ENCODE measurements around the gene CERKL.

CERKL gene

DNA sequence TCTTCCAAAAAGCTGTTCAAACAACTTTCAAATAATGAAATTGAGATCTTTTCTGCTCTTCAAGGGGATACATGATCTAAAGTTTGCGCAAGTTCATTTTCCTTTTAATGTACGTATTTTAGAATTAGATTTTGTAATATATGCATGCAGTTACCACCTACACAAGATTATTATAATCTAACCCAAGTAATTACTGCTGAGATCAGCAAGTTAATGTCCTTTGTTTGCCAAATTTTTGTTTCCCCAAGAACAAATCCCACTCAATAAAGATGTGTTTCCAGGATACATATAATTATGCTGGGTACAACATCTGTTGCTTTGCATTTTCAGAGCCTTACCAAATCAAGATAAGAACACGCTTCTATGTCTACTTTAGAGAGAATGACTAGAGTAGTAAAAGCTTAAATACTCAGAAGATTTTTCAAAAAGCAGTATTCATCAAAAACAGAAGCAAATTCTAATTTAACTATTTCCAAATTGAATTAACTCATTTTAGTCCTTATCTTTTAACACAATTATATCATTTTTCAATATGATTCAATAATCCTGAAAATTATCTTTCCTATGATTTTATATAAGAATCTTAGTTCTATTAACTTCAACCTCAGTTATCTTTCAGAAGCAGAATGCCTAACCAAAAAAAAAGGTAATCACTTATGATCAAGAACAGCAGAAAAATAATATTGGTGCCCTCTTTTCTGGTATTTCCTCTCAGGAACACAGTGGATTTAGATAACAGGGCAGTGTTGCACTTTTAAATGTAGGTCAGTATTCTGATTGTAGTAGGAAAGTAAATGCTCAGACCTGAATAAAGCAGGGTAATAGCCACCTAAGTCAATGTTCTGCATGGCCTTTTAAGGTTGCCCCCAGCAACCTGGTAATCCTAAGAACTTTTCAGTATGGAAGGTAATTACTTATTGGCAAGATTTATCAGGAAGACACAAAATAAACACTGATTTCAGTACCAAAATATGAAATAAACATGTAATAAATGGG, 28.0 kb downstream of the CERKL start:
- no peak for DNase-seq (ENCODE audit: low read depth)

DNA sequence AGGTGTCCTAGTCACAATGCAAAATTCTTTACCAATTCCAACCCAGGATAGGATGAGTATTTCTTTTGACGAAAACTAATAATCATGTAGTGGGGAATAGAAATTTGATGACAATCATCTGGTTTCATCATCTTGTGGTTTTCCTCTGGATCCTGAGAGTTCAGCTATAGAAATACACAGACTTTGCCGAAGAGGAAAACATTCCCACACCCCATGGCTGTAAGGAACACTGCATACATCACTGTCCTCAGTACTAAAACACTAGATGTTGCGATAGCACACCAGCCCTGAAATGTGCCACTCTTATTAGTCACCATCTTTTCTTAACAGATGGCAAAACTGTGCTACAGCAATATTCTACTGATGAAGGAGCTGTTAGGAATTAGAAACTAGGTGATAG, 29.4 kb downstream of the CERKL start:
- no peak for DNase-seq (ENCODE audit: low read depth)

DNA sequence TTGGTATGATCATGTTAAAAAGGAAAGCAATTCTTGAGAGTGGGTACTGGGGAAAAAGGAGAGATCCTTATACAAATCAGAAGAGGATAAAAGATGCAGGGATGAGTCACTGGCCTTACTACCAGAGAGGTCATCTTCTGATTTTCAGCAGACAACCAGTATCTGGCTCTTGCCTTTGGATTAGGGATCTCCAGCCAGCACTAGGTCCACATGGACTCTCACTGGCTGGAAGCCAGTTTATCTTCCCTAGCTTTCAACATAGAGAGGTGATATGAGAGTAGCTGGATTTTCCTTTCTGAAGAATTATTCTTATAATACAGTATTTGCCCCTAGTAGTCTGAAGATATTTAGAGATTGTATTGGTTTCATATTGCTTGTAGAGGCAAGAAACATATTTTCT, 30.2 kb downstream of the CERKL start:
- DNase-seq (ENCODE audit: low read depth): no peak

DNA sequence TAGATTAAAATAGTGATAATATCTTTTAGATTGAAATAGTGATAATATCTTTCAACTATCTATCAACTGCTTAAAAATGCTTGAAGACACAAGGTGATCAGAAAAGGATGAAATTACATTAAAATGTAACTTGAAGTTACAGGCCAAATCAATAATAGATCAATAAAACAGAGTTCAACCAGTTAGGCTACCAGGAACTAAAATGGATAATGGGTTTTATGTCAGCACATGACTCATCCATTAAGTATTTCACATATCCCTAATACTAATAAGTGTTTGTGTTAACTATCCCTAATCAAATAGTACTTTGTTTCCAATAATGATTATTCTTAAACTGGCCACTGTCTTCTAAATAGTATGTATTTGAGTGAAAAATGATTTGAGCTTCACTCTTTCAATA, 33.7 kb downstream of the CERKL start:
- no peak for DNase-seq (ENCODE audit: low read depth)

DNA sequence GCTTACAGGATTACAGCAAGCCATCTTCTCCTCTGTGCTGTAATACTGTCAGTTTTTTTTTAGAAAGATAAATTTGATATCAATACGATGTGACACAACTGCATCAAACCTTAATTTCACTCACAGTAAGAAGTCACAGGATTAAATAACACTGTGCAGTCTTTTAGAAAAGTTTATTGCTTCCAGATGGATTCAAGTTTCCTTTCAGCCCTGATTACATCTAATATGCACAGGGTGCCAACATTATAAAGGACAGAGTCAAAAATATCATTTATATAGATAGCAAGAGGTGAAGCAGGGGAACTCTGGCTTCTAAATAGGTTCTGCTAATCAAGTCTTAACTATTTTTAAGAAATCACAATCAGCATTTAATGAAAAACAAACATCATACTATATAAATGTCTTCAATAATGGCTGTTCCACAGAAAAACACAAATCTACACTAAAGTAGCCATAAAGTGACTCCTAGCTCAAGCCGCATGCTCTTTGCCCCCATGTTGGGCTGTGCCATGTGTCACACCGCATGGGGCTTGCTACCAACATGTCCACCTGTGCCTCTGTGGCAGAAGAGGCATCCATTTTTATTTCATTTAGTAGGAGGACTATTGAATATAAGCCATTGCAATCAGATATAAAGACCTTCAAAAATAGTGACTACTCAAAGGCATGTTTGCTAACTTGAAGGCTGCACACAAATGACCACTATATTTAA, 35.0 kb downstream of the CERKL start:
- no peak for DNase-seq (ENCODE audit: low read depth)

DNA sequence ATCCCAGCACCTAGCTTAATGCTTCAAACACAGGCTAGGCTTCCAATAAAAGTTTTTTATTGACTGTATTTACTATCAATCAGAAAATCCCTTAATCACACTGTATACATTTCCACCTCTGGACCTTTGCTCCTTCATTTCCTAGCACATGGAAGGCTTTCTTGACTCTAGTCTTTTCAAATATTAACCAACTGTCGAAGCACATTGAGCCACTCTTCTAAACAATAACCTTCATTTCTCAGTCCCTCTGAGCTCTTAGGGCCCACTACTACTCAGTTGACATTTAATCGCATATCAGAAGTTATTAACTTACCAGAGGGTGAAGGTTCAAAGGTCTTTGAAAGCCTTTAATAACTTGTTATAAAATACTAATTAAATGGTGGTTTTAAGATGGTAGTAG, 37.4 kb downstream of the CERKL start:
- DNase-seq (ENCODE audit: low read depth): no peak

DNA sequence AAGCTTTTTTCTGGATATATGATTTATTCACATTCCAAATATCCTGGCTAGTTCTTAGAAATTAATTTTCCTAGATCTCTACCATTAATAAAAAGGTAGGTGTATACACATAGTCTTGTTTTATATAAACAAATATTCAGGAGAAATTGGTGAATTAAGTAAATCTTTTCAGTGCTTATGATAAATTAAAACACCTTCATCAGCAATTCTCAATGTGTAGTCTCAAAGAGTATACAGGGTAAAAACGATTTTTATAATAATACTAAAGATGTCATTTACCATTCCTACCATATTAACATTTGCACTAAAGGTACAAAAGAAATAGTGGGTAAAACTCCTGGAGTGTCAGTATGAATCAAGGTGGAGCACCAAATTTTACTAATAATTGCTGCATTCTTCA, 40.2 kb downstream of the CERKL start:
- no peak for DNase-seq (ENCODE audit: low read depth)

DNA sequence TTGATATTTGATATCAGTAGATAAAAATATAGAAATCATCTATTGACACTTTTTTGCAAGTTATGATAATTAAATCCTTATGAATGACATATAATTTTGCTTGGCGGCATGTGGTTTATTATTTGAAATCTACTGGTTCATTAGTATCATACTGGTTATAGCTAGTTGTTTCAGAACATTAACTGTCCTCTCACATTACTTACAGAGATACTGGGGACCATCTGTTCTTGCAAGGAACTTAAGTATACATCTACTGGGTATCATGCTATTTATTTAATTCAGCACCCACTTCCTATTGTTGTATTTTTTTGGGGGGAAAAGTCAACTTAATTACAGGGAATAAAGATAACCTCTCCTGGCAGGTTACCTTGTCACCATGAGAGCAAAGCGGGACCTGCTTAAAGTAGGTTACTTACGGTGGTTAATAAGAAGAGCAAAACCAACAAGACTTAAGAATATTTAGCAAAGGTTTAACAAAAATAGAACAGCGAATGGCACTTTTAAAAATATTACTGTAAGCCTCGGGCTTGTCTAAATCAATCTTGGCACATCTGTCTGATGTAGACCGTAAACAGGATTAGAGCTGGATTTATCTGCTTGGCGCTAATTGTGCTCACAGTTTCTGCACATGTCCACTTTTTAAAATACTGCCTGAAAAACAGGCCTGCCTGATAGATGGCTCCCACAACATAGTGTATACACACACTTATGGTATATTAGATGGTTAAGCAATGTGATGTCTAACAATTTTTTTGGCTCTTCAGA, 41.8 kb downstream of the CERKL start:
- no peak for DNase-seq (ENCODE audit: low read depth)

DNA sequence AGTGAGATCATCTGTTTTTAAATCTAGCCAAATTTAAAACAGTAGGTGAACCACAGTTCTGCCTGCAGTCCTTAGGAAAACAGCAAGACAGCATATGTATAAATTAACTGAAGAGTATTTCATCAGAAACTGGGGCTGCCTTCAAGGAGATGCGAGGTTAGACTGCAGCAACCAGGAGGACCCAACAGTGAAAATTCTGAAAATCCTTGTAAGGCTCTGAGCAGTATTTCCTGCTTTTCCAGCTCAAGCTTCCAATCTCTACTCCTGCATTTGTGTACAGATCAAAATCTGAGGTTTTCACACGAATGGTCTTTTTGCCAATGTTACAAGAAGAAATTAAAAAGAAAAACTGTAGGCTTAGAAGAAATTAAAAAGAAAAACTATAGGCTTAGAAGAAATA, 43.7 kb downstream of the CERKL start:
- DNase-seq (ENCODE audit: low read depth): no peak

DNA sequence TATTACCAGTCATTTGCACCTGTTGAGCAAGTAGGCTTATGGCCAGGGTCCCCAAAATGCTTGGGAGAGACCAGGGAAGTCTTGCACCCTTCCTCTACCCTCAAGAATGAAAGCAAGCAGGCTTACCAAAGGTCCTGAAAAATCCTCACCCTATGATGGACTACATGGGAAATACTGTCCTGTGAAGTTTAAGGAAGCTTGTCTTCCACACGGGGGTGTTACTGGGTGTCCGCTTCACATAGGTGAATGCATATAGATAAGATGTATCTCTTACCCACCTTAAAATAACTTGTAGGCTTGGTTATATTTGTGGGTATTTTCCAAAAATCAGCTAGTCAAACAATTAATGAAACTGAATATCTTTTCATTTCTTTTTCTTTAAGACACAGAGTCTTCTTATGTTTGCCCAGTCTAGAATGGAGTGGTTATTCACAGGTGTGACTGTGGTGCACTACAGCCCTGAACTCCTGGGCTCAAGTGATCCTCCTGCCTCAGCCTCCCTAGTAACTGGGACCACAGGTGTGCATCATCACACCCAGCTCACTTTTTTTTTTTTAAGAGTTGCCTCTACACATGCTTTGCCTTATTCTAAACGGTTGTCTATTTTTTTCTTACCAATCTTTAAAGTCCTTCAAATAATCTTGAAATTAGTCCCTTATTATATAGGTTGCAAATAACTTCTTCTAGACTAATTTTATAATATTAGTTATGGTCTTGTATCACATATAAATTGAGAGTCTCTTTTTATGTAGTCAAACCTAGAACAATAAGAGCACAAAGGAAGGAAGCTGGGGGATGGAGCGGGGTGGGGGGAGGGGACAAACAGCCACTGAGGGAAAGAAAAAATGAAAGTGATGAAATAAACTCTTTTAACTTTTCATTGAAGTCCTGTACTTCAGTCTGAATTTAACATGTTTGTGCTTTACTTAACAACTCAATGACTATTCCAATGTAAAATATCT, 49.0 kb downstream of the CERKL start:
- no peak for DNase-seq (ENCODE audit: low read depth)

DNA sequence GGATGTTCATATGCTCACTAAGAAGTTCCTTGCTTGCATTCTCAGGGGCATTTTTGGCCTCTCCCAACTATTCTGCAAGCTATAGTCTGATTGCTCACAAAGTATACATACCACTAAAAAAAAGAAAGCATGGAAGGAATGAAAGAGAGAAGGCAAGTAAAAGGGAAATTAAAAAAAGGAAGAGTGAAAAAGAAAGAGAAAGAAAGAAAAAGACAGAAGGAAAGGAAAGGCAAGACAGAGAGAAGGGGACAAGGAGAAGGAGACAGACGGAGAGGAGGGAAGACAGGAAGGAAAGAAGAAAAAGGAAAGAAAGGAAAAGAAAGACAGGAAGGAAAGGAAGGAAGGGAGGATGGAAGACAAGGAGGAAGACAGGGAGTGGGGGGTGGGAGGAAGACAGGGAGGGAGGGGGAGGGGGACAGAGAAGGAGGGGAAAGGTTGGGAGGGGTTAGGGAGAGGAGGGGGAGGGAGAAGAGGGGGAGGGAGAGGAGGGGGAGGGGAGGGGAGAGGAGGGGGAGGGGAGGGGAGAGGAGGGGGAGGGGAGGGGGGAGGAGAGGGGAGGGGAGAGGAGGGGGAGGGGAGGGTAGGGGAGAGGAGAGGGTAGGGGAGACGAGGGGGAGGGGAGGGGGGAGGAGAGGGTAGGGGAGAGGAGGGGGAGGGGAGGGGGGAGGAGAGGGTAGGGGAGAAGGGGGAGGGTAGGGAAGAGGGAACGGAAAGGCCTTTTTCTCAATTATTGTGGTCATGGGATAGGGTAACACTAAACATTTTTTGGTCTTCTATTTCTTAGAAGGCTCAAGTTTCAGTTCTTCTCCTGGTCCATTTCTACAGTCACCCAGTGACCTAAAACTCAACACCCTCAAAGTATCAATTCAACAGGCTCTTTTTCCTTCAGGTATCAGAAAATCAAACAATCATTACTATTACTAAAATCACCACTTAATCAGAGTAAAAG, 50.7 kb downstream of the CERKL start:
- DNase-seq (ENCODE audit: low read depth): no peak

DNA sequence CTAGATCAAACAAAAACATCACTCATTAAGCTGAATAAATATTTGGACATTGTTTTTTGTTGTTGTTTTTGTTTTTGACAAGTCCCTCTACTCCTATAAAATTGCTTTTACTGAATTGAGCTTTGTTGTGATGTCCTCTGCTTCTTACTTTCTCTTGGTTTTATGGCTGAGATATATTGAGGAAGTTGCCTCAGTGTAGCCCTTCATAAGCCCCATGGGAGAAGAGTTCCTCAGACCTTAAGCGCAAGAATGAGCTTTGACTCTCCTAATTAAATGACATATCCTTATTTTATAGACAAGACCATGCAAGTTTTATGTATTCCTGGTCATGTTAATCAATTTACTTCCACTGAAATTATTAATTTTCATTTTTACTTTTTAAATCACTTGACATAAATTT, 54.9 kb downstream of the CERKL start:
- no peak for DNase-seq (ENCODE audit: low read depth)

DNA sequence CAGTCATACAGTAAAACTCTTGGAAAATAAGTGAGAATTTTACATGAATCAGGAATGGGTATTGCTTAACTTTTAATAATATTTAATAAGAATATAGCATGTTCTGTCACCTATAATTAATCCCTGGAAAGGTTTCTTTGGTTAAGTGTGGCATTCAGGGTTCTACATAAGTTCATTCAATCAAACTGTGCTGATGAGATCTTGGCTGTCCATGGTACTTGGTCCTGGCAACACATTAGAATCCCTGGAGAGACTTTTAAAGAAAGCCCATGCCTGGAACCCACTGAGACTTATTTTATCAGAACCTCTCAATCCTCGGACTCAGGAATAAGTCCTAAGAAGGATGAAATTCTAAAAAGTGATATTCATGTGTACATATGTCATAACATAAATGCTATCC, 60.3 kb downstream of the CERKL start:
- DNase-seq (ENCODE audit: low read depth): no peak

DNA sequence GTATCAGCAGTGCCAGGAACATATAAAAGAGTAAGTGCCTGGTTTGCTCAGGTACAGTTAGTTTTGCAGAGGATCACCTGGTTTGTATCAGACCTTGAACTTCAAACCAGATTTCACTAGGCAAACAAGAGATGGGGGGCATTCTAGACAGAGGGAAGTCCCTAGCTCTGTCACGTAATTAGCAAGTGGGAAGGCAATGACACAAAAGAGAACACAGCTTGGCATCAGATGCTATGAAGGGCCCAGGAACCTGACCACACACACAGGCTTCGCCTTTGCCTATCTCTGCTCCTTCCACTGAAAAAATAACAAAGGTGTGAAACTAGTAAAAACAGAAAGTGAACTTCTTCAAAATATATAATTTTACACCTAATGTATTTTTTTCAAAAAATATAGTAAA, 62.6 kb downstream of the CERKL start:
- DNase-seq (ENCODE audit: low read depth): no peak

DNA sequence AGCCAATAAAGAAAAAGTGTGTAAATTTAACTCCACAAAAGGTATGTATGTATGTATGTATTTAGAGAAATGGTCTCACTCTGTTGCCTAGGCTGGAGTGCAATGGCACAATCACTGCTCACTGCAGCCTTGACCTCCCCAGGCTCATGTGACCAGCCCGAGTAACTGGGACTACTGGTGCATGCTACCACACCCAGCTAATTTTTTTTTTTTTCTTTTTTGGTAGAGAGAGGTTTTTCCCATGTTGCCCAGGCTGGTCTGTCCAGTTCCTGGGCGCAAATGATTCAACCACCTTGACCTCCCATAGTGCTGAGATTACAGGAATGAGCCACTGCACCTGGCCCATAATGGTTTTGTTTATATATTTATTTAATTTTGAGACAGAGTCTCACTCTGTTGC, 67.1 kb downstream of the CERKL start:
- no peak for DNase-seq (ENCODE audit: low read depth)

DNA sequence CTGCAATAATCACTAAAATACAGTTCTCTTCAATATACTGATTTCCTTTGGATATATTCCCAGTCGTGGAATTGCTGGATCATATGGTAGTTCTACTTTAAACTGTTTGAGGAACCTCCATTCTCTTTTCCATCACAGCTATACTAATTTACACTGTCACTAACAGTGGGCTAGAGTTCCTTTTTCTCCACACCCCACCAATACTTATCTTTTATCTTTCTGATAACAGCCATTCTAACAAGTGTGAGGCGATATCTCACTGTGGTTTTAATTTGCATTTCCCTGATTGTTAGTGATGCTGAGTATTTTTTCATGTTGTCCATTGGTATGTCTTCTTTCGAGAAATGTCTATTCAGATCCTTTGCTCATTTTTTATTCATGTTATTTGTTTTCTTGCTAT, 68.4 kb downstream of the CERKL start:
- DNase-seq (ENCODE audit: low read depth): no peak

DNA sequence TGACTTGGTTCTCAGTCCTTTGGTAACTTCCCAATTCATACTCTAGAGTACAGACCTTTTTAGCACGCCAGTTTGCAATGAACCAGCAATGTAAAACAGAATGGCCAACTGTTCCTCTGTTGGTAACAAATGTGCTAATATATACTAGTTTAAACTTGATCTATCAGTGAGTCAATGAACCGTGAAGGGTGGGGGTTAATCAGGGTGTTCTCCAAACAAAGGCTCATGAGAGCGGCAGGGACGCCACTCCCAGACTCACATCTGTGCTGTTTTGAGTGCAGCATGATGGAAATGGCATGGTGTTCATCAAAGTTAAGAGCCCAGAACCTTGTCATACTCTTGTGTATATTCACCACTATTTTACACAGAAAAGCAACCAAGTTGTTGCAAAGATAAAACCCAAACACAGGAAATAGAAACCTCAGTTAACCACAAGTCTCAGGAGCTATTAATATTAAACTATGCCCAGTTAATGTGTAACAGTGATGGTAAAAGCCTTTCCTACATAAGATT, 70.3 kb downstream of the CERKL start:
- DNase-seq (ENCODE audit: low read depth): no peak

DNA sequence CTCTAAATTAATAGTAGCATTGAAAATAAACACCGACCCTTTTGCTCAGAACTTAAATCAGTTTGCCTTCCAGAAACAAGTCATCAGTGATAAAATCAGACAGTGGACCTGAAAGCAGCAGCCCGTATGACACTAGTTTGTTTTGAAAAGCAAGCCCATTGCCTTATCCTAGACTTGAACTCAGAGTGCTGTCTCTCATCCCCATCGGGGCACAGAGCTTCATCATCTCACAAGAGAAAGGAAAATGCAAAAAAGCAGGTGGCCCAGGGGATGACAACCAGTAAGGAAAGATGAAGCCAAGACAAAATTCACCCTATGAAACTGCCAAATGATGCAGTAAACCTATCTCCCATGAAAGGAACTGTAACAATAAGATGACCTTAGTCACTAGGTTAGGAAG, 71.2 kb downstream of the CERKL start:
- no peak for DNase-seq (ENCODE audit: low read depth)

DNA sequence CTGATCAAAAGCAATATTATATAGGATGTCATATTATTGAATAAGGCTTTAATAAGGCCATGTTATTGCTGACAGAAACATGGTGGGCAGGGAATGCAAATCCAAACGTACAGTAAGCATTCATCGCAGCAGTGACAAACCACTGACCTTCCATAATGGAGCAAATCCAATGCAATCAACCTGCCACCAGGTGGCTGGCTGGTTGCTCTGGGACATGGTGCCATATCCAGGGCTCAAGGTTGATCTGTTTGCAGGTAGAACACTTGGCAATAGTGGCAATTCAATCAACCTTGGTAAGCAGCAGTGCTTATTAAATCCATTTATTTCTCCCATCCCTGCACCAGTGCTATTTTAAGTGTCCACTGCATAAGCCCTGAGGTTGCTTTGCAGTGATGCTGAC, 75.4 kb downstream of the CERKL start:
- DNase-seq (ENCODE audit: low read depth): no peak

DNA sequence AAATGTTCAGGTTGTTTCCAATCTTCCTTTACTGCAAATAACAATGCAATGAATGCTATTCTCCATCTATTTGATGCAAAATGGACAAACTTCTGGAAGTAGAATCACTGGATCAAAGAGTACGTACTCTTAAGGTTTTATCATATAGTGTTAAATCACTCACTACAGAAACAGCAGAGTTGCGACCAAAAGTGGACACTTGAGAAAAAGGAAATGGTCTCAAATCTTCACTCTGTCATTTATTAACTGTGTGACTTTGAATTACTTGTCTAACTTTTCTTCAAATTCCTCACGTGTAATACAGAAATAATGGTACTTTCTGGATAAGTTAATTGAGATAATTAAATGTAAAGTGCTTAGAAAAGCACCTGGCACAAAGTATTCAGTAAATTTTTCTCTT, 78.1 kb downstream of the CERKL start:
- no peak for DNase-seq (ENCODE audit: low read depth)
